GM10266 (cell line): ENCODE results near the gene ATAD3A.
"Not testable (repeated sequence)": the region's sequence is repeated elsewhere in the genome, so short reads cannot be mapped to it uniquely, and the experiment has no call there.

Source experiments
- DNase-seq: peaks from one replicate; pipeline ENCODE4 v3.0.0; 2012; ENCODE audit errors: extremely low spot score
- CTCF ChIP-seq: IDR thresholded peaks from 2 replicates; pipeline ENCODE4 v1.5.1; 2012; ENCODE audit warnings: mild to moderate bottlenecking, low read depth; ENCODE audit not compliant: control insufficient read depth, insufficient read depth; ENCODE audit errors: missing control alignments

Gene ATAD3A

GRCh38 chr1:1531947-1532346 lies 20.0 kb downstream of the ATAD3A start:
- no peak for TF ChIP-seq CTCF
- peak; percentile 11 for DNase-seq

GRCh38 chr1:1533176-1533893 lies 21.4 kb downstream of the ATAD3A start:
- DNase-seq: not testable (repeated sequence)

- DNase-seq: not testable (repeated sequence)
Measured at GRCh38 chr1:1533894-1534291, 21.9 kb downstream of the ATAD3A start.

- no peak for TF ChIP-seq CTCF
- no peak for DNase-seq
Measured at GRCh38 chr1:1534401-1535154, 22.6 kb downstream of the ATAD3A start.

- no peak for DNase-seq
- no peak for TF ChIP-seq CTCF
Measured at GRCh38 chr1:1535201-1536018, 23.4 kb downstream of the ATAD3A start.

GRCh38 chr1:1536019-1536937 lies 24.3 kb downstream of the ATAD3A start:
- no peak for TF ChIP-seq CTCF
- no peak for DNase-seq

GRCh38 chr1:1536938-1537546 lies 25.1 kb downstream of the ATAD3A start:
- DNase-seq: no peak
- no peak for TF ChIP-seq CTCF
